ENCODE data around the gene ATP5MC3. TPM values are rescaled to one million over a fixed set of nuclear protein-coding genes. Genes with fewer than 3 reads are reported as not detected.

Gene ATP5MC3
- total and polyA plus RNA-seq, 10 of the 15 experiments (the other 5 are each of a cell fraction or from before 2014, with no cell fraction given) = 308 to 1,196 (median 550) TPM

GRCh38 chr2:175181877-175182308 is 383 bp upstream of the ATP5MC3 start (continued):
- TF ChIP-seq CUX1 (IDR thresholded peaks at IDR 0.05; ENCODE audit: insufficient replicate concordance, low read depth, low read length) (no peak), ZNF217 (IDR thresholded peaks at IDR 0.05) (no peak), HDAC6 (IDR thresholded peaks at IDR 0.05; ENCODE audit: unreplicated experiment) (no peak), SIN3A (IDR thresholded peaks at IDR 0.05; ENCODE audit: low read depth, low read length) (no peak), FOXK2 (IDR thresholded peaks at IDR 0.05) (no peak), PAX8 (IDR thresholded peaks at IDR 0.05) (peak; percentile 60; the same call in 1 of the 2 replicates), SUZ12 (IDR thresholded peaks at IDR 0.05; ENCODE audit: unreplicated experiment) (no peak), PML (IDR thresholded peaks at IDR 0.05; ENCODE audit: low read length) (no peak), BRCA1 (IDR thresholded peaks at IDR 0.05; ENCODE audit: low read depth, low read length) (no peak), RFX5 (IDR thresholded peaks at IDR 0.05; ENCODE audit: low read depth, low read length) (no peak), E2F8 (IDR thresholded peaks at IDR 0.05; ENCODE audit: low read depth, partially characterized antibody) (peak; percentile 50), ZSCAN29 (IDR thresholded peaks at IDR 0.05) (no peak), POLR2A (IDR thresholded peaks at IDR 0.05; ENCODE audit: low read depth, low read length) (no peak), ATF2 (IDR thresholded peaks at IDR 0.05; ENCODE audit: low read length) (0 out of 2 replicates have a peak, but pooled peaks have one; percentile 11), HCFC1 (IDR thresholded peaks at IDR 0.05; ENCODE audit: low read length) (no peak), SIX5 (IDR thresholded peaks at IDR 0.05; ENCODE audit: low read depth, low read length, severe bottlenecking) (no peak), ATF7 (IDR thresholded peaks at IDR 0.05; ENCODE audit: low read depth) (no peak; the same call in 1 of the 2 replicates), SKIL (IDR thresholded peaks at IDR 0.05; ENCODE audit: low read depth, poor library complexity, severe bottlenecking) (peak; percentile 42)
